Activated T-cell treated with anti-CD3 and anti-CD28 coated beads, Interleukin-2, amount 50 U/mL, for 24 hours (primary cell): ENCODE results near the gene MBD6.
A peak's percentile ranks its signal among the peaks of the same experiment; 100 is the strongest.

ENCODE experiments used
- DNase-seq: peaks from one replicate; pipeline ENCODE4 v3.0.0-alpha.2; 2020
- H3K27ac Mint-ChIP-seq: 2 replicates; pipeline ENCODE4 v1.8.0; 2020; ENCODE audit warnings: mild to moderate bottlenecking, mixed read lengths
- H3K27me3 Mint-ChIP-seq: 2 replicates; pipeline ENCODE4 v1.8.0; 2020; ENCODE audit warnings: mixed read lengths
- H3K36me3 Mint-ChIP-seq: 2 replicates; pipeline ENCODE4 v1.8.0; 2020; ENCODE audit warnings: low read depth, mixed read lengths
- H3K4me1 Mint-ChIP-seq: 2 replicates; pipeline ENCODE4 v1.8.0; 2020; ENCODE audit warnings: low read depth, mixed read lengths
- H3K4me3 Mint-ChIP-seq: 2 replicates; pipeline ENCODE4 v1.8.0; 2020; ENCODE audit warnings: mild to moderate bottlenecking, moderate library complexity, mixed read lengths
- H3K9me3 Mint-ChIP-seq: 2 replicates; pipeline ENCODE4 v1.8.0; 2020; ENCODE audit warnings: mixed read lengths

MBD6 gene, protein sequence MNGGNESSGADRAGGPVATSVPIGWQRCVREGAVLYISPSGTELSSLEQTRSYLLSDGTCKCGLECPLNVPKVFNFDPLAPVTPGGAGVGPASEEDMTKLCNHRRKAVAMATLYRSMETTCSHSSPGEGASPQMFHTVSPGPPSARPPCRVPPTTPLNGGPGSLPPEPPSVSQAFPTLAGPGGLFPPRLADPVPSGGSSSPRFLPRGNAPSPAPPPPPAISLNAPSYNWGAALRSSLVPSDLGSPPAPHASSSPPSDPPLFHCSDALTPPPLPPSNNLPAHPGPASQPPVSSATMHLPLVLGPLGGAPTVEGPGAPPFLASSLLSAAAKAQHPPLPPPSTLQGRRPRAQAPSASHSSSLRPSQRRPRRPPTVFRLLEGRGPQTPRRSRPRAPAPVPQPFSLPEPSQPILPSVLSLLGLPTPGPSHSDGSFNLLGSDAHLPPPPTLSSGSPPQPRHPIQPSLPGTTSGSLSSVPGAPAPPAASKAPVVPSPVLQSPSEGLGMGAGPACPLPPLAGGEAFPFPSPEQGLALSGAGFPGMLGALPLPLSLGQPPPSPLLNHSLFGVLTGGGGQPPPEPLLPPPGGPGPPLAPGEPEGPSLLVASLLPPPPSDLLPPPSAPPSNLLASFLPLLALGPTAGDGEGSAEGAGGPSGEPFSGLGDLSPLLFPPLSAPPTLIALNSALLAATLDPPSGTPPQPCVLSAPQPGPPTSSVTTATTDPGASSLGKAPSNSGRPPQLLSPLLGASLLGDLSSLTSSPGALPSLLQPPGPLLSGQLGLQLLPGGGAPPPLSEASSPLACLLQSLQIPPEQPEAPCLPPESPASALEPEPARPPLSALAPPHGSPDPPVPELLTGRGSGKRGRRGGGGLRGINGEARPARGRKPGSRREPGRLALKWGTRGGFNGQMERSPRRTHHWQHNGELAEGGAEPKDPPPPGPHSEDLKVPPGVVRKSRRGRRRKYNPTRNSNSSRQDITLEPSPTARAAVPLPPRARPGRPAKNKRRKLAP

DNA sequence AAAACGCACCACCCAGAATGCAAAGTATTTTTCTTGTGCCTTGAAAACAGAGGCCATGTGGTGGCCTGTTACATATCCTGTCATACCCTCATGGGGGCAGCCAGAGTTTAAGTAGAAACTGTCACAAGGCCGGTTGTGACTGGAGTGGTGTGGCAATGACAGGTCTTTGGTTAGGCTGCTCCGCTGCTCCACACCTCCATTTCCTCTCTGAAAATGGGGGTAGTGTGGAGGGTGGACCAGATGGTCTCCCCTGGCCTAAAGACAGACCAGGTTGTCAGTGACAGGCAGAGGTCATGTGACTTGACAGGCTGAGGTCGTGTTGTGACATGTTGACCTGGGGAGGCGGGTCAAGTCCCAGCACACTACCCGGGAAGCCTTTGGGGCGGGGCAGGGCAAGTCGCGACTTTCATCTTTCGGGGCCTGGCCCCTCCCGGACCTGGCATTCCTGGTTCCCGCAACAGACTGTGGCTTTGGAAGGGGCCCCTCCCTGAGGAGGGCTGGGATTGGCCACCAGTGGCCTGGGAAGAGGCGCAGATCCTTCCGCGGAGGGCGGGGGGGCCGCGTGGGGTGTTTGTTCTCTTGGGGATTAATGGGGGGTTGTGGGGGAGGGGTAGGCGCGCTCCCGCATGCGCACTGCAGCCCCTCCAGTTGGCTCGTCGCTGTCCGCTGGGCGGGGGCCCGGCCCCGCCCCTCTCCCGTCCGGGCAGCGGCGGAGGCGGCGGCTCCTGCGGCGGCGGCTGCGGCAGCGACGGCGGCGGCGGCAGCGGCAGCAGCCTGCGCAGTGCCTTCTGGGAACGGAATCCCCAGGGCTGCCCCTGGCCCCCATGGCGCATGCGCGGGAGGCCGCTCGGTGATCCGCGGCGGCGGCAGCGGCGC is at the start of gene MBD6:
Gene MBD6 (plus strand): TSS at position 814 of the 876 bp plus-strand sequence. CDS start 1,480 bp downstream, outside the sequence.
- peak within 1 kb of the TSS; percentile 100 for H3K27ac Mint-ChIP-seq
- peaks cover 71% of the 10 kb centered on the region for H3K36me3 Mint-ChIP-seq
- H3K4me3 Mint-ChIP-seq, result peak within 1 kb of the TSS; percentile 94
- H3K27me3 Mint-ChIP-seq, result no peaks in the 10 kb centered on the region
- peaks cover 61% of the 10 kb centered on the region for H3K4me1 Mint-ChIP-seq
- DNase-seq, result peak; percentile 93
- H3K9me3 Mint-ChIP-seq, result no peaks in the 10 kb centered on the region

DNA sequence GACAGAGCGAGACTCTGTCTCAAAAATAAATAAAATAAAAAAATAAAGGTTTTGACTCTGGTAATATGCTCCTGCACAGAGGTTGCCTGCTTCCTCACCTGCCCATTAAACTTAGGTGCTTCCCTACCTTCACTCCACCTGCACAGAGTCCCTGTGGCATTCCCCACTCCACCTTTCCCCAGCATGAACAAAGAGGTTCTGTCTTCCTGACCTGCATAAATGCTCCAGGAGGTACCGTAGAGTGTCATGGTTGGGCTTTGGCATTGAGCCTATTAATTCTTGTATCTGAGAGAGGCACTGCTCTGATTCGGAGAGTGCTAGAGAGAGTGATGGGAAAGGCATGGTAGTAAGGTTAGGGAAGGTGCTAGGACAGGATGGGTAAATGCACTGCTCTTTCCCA is 49.2 kb upstream of the MBD6 start:
- no peak for DNase-seq
- Mint-ChIP-seq H3K36me3 (peaks cover 86% of the 10 kb centered on the region), H3K27me3 (no peaks in the 10 kb centered on the region), H3K4me1 (peaks cover 53% of the 10 kb centered on the region), H3K9me3 (no peaks in the 10 kb centered on the region), H3K27ac (no peak overlapping the region), H3K4me3 (no peak overlapping the region)

DNA sequence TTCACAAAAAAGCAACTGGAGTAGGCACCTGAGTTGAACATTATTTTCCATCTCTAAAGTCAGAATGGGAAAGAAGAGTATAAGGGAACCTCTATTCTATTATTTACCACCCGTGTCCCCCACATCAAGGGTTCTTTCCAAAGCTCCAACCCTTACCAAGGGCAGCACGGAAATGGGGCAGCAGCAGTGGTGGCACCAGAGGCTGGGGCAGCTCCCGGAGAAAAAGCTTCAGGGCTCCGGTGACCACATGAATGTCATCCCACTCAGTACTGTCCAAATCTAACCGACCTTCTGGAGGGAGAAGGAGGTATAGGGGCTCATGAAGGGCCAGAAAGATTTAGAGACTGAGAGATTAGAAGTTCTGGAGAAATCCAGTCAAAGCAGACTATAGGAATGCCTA is 48.7 kb upstream of the MBD6 start:
- Mint-ChIP-seq H3K4me3 (peak overlapping the region; percentile 30), H3K36me3 (peaks cover 87% of the 10 kb centered on the region), H3K27me3 (no peaks in the 10 kb centered on the region), H3K27ac (peak overlapping the region; percentile 27), H3K9me3 (no peaks in the 10 kb centered on the region), H3K4me1 (peaks cover 58% of the 10 kb centered on the region)
- no peak for DNase-seq

DNA sequence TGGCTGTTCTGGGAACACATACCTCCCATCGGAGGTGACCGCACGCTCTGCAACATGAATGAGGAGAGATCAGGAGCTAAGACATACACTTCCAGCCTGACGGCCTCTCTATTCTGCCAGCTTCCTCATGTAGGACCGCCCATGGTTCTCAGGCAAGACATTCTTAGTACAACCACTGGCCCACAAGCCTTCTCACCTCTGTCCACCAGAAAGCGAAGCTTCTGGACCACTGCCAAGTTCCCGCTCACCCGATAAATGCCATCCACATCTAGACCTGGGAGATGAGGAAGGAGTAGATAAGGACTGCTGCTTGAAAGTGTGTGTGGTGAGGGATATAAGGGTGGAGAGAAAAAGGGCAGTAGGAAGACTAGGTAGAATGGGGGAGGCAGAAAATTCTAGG is 48.2 kb upstream of the MBD6 start:
- DNase-seq, result no peak
- H3K4me3 Mint-ChIP-seq, result peak overlapping the region; percentile 30
- peaks cover 81% of the 10 kb centered on the region for H3K36me3 Mint-ChIP-seq
- peaks cover 63% of the 10 kb centered on the region for H3K4me1 Mint-ChIP-seq
- no peaks in the 10 kb centered on the region for H3K27me3 Mint-ChIP-seq
- H3K9me3 Mint-ChIP-seq, result no peaks in the 10 kb centered on the region
- peak overlapping the region; percentile 27 for H3K27ac Mint-ChIP-seq

DNA sequence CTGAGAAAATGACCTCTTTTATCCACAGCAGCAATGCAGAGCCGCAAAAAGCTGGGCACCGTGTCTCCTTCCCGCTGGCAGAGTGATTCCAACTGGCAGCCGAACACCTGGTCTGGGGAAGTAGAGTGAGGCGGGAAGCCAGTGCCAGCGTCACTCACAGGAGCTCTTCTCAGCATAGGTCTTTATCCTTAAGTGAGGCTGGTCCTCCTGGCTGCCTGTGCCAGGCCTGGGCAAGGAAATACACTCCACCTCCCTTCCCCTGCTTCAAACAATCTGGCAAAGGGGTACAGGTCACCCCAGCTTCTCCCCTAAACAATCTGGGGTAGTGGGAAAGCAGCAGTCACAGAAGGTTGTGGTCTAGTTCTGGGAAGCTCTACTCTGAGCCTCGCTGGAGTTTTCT is 47.8 kb upstream of the MBD6 start:
- H3K27me3 Mint-ChIP-seq, result no peaks in the 10 kb centered on the region
- H3K36me3 Mint-ChIP-seq, result peaks cover 81% of the 10 kb centered on the region
- DNase-seq, result no peak
- peak overlapping the region; percentile 30 for H3K4me3 Mint-ChIP-seq
- peaks cover 68% of the 10 kb centered on the region for H3K4me1 Mint-ChIP-seq
- H3K27ac Mint-ChIP-seq, result peak overlapping the region; percentile 27
- no peaks in the 10 kb centered on the region for H3K9me3 Mint-ChIP-seq

DNA sequence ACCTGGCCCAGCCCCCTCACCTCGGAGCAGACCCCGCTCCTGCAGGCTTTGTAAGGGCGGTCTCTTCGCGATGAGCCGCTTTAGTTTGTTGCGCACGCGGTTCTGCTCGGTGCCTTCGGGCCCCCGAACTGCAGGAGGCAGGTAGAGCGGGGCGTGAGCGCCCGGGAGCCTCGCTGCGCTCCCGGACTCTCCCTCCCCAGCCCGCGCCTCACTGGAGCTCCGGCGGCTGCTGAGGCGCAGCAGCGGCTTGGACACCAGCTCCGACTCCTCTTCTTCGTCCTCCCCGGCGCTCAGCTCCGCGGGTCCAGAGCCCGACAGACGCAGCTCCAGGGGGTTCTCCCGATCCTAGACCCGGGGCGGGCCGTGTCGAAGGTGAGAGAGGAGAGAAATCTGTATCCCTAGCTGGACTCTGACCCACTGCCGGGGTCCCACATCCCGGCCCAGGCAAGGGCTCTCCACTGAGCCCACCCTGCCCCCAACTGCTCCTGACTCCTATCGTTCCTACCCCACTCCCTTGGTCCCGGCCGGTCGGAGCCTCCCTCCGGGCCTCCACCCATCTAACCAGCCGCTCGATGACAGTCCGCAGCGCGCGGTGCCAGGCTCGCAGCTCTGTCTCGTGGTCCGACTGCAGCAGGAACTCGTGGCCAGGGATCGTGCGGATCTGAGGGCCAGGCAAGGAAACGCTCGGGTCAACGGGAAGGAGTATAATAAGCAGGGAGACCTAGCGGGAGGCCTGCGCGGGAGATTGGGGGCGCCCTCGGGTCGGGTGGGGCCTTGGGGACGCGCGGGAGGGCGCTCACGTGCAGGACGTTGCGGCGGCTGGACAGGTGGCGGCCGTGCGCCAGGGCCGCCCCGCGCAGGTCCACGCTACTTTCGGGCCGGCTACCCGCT is 47.1 kb upstream of the MBD6 start:
- Mint-ChIP-seq H3K4me1 (peaks cover 74% of the 10 kb centered on the region), H3K4me3 (peak overlapping the region; percentile 91), H3K27me3 (no peaks in the 10 kb centered on the region), H3K36me3 (peaks cover 81% of the 10 kb centered on the region), H3K27ac (peak overlapping the region; percentile 99), H3K9me3 (no peaks in the 10 kb centered on the region)
- DNase-seq, result no peak

DNA sequence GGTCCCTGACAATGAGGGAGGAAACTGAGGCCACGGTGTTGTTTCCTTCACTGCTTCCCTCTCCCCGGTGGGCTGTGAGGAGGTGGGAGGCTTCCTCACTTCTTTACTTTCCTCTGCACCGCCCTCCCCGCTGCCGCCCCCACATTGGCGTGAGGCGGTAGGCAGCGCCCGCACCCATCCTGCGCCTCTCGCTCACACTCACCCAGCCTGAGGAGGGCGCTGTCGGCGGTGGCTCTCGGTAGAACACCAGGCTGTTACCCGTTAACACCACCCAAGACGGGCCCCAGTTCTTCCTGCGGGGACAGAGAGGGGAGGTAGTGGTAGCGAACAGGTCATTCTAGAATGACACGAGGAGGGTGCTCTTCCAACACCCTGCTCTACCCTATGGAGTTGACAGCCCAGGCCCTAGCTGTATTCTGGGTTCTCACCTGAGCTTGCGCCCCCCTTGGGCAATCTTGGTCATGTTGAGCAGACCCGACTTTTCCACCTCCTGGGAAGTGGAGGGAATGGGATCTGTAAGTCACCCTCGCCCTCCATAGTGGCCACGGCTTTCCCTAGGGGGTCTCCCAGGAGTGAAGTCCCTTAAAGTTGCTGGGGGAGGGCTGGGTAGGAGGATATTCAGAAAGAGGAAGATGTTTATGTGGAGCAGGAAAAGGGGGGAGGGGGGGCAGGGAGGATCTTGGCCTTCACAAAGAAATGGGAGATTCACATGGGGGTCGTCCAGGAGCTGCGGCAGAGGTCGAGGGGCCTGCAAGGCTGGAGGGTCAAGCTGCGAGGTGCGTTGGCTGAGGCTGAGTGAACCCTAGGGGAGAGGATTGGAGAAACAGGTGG is 46.2 kb upstream of the MBD6 start:
- H3K27me3 Mint-ChIP-seq, result no peaks in the 10 kb centered on the region
- DNase-seq, result peak; percentile 87
- peaks cover 75% of the 10 kb centered on the region for H3K36me3 Mint-ChIP-seq
- peak overlapping the region; percentile 91 for H3K4me3 Mint-ChIP-seq
- peak overlapping the region; percentile 99 for H3K27ac Mint-ChIP-seq
- peaks cover 80% of the 10 kb centered on the region for H3K4me1 Mint-ChIP-seq
- H3K9me3 Mint-ChIP-seq, result no peaks in the 10 kb centered on the region

DNA sequence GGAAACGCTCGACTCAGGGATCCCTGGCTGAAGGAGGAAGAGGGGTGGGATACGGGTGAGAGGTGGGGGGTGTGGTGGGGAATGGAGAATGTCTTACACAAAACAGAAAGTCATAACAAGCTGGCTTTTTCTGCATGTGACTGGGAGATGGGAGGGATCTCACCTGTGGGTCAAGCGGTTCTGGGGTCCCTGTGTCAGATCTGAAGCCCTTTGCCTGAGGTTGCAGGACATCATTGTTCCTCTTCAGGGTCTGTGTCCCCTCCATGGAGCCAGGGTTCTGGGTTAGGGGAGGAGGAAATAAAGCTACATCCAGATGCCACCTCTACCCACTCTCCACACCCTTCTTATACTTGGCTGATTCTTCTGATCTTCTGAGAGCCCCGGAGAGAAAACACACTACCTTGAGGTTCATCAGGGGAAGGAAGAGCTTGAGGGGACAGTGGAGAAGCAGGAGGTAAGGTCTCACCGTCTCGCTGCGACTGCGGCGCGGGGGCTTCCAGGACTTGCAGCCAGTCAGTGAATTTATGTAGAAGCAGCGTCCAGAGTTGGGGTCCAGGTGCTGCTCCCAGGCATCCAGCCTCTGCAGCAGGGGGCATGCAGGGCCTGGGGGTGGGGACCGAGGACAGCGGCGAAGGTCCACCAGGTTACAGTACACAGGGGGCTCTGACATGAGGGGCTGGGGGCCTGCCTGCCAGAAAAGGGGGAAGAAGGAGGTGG is 45.5 kb upstream of the MBD6 start:
- Mint-ChIP-seq H3K4me1 (peaks cover 80% of the 10 kb centered on the region), H3K27me3 (no peaks in the 10 kb centered on the region), H3K4me3 (peak overlapping the region; percentile 91), H3K36me3 (peaks cover 71% of the 10 kb centered on the region), H3K27ac (peak overlapping the region; percentile 99), H3K9me3 (no peaks in the 10 kb centered on the region)
- peak; percentile 56 for DNase-seq

DNA sequence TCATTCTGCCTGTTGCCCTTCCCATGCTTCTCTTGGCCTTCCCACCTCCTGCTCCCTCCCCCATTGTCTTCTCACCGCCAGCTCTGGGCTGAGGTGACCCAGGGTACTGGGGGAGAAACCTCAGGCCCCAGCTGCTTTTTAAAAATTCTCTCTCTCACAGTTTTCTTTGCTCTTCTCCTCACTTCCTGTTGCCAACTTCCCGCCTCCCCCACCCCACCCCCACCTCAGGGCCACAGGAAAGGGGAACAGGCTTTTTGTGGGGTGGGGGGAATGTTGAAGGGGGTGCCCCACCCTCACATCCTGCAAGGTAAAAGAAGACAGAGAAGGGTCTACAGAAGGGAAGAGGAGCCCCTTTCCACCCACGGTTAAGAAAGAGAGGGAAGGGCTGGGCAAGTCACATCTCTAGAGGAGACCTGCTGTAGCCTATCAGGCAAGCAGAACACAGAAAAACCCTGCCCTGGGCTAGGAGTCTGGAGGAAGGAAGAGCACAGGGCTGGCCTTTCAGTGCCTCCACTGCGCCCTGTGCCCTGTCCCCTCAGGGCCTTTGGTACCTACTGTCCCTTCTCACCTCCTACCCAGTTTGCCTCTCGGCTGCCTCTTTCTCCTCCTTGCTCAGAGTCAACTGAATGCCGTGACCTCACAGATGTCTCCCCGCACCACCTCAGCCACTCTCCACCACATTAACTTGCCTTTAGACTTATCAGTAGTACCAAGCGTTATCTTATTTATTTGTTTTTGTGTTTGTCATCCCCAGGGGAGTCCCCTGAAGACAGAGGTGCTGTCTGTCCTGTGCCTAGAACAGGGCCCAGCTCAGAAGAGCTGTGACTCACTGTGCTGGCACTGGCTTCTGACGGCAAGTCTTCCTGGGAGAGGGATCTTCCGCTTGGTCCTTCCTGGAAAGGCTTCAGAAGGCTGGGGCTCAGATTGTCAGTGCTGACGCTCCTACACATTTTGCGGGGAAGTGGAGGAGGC is 44.6 kb upstream of the MBD6 start:
- peak overlapping the region; percentile 91 for H3K4me3 Mint-ChIP-seq
- H3K4me1 Mint-ChIP-seq, result peaks cover 74% of the 10 kb centered on the region
- no peaks in the 10 kb centered on the region for H3K9me3 Mint-ChIP-seq
- H3K27ac Mint-ChIP-seq, result peak overlapping the region; percentile 99
- H3K27me3 Mint-ChIP-seq, result no peaks in the 10 kb centered on the region
- peak; percentile 72 for DNase-seq
- H3K36me3 Mint-ChIP-seq, result peaks cover 63% of the 10 kb centered on the region

DNA sequence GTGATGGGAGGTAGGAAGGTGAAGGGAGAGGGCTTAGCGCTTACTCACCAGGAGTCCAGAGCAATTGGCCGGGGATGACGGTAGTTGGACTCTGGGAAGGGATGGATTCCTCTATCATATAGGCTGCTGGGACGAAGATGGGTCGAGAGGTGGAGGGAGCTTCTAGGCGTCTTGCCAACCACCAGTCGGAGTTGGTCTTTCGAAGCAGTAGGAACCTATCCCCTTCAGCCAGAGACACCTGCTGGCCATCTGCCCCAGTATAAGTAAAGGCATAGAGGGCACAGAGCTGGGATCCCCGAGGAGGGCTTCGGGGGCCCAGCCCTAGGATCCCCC is 43.6 kb upstream of the MBD6 start:
- H3K9me3 Mint-ChIP-seq, result no peaks in the 10 kb centered on the region
- H3K27ac Mint-ChIP-seq, result peak overlapping the region; percentile 99
- H3K36me3 Mint-ChIP-seq, result peaks cover 56% of the 10 kb centered on the region

DNA sequence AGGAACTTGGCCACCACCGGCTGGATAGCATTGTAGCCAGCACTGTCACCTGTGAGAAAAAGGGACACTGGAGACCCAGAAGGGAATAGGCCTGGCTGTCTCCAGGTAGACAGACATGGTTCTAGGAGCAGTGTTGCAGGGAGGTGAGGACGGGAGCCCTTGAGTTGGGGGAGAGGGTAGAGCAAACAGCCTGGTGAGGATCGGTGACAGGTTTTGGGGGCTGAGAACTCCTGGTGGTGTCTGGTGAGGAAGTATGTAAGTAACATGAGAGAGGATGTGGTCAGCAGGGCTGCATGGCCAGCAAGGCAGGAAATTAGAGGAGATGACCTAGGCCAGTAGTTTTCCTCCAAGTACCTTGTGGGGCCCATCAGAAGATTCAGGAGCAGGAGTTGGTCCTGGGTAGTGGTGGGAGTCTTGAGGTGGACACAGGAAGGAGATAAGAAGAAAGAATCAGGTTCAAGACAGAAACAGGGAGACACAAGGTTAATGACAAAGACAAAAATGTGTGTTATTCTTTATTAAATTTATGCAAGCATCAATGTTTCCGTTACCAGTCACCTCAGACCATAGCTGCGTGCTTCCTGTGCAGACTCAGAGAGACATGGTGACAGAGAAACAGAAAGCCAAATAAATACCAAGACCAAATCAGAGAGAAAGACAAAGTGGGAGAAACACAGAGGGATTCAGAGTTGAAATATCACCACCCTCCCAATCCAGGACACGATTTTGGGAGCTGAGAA is 43.1 kb upstream of the MBD6 start, which contains the start of gene ARHGAP9:
Gene ARHGAP9 (minus strand): TSS at position 491 of the 740 bp plus-strand sequence. CDS start 460 bp downstream, at position 31.
- Mint-ChIP-seq H3K27me3 (no peaks in the 10 kb centered on the region), H3K27ac (peak within 1 kb of the TSS; percentile 99), H3K4me3 (peak within 1 kb of the TSS; percentile 91), H3K4me1 (peaks cover 67% of the 10 kb centered on the region), H3K36me3 (peaks cover 50% of the 10 kb centered on the region), H3K9me3 (no peaks in the 10 kb centered on the region)
- peak; percentile 68 for DNase-seq

More for the DNA sequence above, 43.6 kb upstream of the MBD6 start:
- no peaks in the 10 kb centered on the region for H3K27me3 Mint-ChIP-seq
- peaks cover 73% of the 10 kb centered on the region for H3K4me1 Mint-ChIP-seq
- no peak for DNase-seq
- peak overlapping the region; percentile 91 for H3K4me3 Mint-ChIP-seq
